ENCODE results near the gene SPON2.

DNA sequence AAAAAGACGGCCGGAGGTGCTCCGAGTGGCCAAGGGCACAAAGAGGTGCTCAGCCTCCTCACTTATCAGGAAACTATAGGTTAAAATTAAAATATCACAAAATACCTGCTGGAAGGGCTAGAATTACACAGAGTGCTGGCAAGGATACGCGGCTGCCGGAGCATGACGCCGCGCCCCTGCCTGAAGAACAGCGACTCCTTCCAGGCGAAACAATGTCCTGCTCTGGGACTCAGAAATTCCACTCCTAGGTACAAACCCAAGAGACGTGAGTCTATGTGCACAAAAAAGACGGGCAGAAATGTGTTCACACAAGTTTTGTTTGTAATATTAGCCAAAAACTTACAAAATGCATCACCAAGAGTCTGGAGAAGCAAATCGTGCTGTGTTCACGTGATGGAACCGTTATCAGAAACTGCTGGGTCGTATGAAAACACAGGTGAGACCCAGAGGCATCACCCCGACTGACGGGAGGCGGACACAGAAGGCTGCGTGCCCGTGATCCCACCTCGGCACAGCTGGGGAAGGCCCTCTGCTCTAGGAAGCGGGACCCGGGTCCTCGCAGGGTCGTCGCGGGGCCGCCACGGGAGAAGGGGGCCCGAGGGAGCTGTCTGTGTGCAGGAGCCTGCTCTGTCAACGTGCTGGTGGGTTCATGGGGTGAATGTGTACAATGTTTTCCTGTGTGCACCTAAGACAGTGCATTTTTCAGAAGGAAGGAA, 48.9 kb upstream of the SPON2 start:
- TF ChIP-seq TAF1 (IDR thresholded peaks at IDR 0.05; ENCODE audit: borderline replicate concordance, low read depth, low read length) (no peak), POLR2A (IDR thresholded peaks at IDR 0.05; ENCODE audit: low read depth, low read length) (no peak)

Measured in GM12892 (cell line).